Effector CD4-positive, alpha-beta T cell (primary cell): Measurements from ENCODE around the gene GJB1. TPM values are rescaled to one million over a fixed set of nuclear protein-coding genes. Genes with fewer than 3 reads are reported as not detected.
"Not testable (repeated sequence)": the region's sequence is repeated elsewhere in the genome, so short reads cannot be mapped to it uniquely, and the experiment has no call there.

Source experiments
- DNase-seq: peaks from one replicate; pipeline ENCODE4 v3.0.0-alpha.2; 2020
- total RNA-seq: gene quantifications from one replicate; lab custom pipeline; 2026; lab: John Stamatoyannopoulos, UW

GJB1 gene
- total RNA-seq, result not detected

DNA sequence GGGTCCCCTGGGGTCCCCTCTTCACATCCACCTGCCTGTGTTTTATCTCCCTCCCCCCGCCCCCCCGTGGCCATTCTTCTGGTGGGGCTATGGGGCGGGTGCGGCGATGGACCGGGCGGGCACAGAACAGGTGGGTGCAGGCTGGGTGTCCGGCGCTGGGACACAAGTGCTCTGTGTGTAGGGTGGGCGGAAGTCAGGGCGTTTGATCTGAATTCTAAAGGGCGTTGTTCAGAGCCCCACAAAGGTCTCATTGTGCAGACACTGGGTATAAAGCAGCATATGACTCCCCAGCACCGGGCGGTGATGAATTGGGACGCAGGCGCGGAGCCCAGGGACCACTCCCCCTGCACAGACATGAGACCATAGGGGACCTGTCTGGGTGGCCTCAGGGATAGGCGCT, at the start of gene GJB1:
TSS of gene GJB1 (plus strand) at position 296 of the 400 bp plus-strand sequence. CDS start 484 bp downstream, outside the sequence.
- DNase-seq, result no peak

DNA sequence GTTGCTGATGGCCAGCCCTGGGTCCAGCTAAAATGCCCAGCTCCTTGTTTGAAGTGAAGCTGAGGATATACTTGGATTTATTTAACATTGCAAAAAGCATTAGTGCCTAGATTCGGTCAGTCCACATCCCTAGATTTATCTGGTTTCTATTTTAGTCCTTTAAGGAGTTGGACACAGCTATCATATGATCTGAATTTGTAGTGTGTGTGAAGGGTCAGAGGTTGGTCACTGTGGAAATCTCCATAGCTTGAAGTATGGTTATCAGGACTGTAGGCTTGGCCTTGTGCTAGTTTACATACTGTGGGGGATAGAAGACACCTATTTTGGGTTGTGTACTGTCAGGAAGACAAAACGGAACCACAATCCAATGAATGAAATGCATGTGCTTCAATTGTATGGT, 49.6 kb upstream of the GJB1 start:
- no peak for DNase-seq

DNA sequence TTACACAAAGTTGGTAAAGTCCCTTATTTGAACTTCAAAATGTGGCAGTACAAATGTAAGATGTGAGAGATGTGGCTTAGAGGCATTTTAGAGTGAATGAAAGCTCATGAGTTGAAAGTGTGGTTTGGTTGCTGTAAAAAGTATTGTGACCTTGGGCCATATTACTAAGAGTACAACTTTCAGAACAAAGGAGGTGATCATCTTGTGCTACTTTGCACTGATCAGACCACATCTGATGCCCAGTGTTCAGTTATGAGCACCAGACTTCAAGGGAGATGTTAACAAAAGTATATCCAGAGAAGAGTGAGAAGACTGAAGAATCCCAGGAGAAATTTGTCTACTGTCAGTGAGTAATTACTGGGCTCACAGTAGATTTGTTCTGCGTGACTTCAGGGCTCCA, 48.2 kb upstream of the GJB1 start:
- DNase-seq, result no peak

DNA sequence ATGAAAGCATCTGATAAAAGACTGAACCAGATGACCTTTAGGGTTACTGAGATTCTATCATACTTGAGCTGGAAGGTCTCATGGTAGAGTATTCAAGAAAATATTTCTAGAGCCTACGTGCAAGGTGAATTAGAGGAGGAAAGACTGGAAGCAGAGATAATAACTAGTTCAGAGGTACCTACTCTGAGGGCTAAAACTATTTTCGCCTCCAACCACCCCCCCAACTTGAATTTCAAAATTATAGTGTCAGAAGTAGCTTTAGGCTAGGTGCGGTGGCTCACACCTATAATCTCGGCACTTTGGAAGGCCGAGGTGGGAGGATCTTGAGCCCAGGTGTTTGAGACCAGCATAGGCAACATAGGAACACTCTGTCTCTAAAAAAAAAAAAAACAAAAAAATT, 47.5 kb upstream of the GJB1 start:
- DNase-seq, result no peak

DNA sequence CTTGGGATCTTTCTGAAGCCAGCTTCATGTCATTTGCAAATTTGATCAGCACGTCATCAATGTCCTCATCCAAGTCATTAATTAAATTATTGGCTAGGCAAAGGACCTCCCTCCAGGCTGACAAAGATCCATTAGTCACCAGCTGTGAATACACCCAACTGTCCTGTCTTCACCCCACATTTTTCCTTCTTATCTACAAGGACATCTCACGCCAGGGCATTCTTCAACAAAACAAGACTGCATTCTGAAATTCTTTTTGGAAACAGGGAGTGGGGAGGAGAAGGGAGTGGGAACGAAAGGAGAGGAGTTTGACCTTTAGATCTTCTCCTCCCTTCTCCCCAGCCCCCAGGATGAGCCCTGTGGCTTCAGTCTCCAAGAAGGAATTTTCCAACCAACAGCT, 45.7 kb upstream of the GJB1 start:
- DNase-seq, result no peak

DNA sequence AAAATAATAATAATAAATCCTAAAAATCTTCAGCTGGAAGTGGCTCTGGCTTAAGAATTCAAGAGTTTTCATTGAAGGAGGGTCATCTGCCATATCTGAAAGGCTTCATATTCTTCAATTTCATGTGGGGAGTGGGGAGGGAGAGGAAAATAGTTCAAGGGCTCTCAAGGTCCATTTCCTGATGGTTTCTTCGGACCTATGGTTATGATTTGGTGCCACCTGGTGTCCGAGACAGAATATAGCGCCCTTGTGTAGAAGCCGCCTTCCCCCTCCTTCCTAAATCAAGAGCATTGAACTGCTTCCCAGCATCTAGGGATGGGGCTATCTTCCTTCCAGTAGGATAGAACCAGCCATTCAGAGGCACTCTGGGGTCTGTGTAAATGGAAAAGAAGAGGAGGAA, 44.1 kb upstream of the GJB1 start:
- DNase-seq, result peak; percentile 32

DNA sequence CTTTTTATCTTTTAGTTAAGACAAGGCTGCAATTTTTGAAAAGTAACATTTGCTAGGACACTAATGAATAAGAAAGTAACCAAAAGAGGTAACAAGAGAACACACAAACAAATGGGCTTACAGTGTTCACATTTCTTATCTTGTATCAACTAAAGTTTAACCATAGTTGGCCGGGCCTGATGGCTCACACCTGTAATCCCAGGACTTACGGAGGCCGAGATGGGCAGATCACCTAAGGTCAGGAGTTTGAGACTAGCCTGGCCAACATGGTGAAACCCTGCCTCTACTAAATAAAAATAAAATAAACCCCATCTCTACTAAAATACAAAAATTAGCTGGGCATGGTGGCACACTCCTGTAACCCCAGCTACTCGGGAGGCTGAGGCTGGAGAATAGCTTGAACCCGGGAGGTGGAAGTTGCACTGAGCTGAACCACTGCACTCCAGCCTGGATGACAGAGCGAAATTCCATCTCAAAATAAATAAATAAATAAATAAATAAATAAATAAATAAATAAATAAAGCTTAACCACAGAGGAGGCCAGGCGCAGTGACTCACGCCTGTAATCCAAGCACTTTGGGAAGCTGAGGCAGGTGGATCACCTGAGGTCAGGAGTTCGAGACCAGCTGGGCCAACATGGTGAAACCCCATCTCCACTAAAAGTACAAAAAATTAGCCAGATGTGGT, 42.3 kb upstream of the GJB1 start:
- DNase-seq, result not testable (repeated sequence)

DNA sequence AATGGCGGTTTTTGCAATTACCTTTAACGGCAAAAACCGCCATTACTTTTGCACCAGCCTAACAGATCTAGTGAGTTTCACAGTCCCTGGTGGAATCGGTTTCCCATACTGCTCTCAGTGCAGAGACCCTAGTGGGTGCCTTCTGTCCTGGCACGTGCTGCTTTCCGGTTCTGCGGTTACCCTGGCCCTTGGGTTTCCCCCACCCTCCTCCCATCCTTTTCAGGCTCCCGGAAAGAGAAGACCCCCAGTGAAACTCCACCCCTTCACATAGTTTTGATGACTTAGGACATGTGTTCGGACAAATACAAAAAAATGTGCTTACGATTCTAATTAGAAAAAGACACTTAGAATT, 41.5 kb upstream of the GJB1 start:
- peak; percentile 32 for DNase-seq

DNA sequence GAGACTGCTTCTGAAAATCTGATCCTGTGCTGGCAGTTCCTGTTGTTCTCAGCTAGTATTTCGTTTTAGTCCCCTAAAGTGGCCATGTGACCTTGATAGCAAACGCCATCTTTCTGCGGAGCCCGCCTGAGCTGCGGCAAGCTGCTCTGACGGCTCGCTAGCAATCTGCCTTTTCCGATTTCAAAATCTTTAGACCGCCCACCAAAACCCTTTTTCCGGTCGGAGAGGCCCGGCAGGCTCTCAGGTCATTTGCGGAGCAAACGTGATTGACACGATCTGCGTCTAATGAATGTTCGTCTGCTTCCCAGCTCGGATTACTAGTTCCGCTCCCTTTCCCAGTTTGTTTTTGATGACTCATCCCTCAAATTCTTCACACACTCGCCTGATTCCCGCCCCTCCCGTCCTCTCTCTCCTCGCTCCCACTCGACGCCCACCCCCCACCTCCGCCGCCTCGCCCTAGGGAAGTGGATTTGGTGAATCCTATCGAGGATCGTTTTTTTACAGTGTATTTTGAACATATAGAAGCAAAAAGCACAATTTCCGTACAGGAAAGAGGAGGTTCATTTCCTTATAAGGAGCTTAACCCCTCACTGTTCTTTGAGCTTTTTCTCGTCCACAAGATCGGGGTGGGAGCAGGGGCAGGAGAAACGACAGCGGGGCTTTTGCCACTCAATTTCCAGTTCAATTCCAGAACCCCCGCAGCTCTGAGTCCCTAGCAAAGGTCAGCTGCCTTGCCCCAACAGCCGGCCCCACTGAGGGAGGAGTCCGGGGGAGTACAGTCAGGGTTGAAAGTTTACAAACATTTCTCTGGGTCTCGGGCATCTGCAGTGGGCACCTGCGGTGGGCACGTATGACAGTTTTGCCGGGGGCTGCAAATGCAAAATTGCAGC, 40.9 kb upstream of the GJB1 start:
- DNase-seq, result peak; percentile 74

DNA sequence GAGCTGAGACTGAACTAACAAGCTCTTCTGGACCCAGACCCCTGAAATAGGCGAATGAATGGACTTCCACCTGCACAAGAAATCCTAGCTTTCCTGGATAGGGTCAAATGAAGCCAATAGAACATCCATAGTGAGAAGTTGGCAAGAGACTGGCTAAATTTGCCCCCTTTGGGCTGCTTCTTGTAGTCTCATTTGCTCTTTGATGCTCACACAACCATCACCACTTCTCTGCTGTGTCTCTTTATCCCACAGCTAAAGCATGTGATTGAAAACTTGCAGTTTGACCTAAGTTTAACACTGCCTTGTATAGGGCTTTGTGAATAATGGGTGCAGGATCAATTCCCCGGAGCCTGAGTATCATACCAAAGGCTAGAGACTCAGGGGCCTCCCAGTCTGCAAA, 40.2 kb upstream of the GJB1 start:
- no peak for DNase-seq

DNA sequence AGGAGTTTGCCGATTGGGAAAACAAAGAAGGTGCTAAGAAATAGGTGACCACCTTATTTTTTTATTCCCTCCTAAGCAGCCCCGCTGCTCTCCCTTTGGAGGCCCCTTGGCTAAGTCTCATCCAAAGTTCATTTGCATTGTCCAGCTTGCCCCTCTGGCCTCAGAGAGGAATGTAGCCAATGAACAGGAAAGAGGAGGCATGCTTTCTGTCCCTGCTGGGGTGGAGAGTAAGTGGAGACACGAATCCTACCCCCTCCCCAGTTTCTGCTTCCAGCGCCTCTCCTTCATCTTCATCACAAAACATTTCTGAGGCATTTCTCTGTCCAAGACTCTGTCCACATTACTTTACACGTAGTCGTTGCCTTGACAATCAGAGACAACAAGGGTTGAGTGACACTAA, 39.7 kb upstream of the GJB1 start:
- DNase-seq, result no peak

DNA sequence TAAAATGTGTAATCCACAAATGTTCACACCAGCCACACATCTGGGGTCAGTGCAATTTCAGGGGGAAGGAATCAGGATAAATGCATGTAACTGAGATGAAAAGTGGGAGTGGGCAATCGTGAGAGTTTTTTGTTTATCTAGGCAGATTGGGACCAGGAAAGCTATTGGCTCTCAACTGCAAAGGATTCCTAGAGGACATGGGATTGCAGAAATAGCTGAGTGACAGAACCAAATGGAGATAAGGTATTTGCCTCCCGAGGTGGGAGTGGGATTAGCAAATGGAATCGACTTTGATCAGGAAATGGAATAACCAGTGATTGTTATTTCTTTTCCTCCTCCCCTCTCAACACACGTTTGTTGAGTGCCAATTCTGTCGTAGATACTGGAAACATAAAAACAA, 38.9 kb upstream of the GJB1 start:
- DNase-seq, result no peak

DNA sequence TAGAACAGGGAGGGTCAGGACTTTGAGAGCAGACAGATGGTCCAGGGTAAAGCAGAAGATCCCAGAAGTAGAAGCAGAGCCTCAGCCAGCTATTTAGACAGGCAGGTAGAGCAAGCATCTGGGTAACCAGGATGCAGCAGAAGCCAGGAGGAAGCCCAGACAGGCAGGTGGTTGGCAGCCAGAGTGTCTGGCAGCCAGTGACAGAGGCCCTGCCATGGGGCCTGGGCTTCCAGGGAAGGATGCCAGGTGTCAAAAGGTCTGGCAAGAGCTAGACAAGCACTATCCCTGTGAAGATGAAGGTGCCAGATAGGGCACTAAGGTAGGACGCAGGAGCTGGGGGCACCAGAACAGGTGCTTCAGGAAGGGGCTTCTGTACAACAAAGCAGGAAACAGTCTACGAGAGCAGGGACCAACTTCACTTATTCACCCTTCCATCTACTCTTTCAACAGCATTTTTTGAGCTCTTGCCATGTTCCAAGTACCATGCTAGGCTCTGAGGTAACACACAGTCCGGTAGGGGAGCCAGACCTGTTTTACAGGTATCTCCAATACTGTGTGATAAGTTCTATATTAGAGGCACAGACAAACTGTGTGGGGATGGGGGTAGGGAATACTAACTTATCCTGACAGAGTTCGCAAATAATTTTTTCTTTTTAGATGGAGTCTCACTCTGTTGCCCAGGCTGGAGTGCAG, 38.1 kb upstream of the GJB1 start:
- DNase-seq, result no peak

DNA sequence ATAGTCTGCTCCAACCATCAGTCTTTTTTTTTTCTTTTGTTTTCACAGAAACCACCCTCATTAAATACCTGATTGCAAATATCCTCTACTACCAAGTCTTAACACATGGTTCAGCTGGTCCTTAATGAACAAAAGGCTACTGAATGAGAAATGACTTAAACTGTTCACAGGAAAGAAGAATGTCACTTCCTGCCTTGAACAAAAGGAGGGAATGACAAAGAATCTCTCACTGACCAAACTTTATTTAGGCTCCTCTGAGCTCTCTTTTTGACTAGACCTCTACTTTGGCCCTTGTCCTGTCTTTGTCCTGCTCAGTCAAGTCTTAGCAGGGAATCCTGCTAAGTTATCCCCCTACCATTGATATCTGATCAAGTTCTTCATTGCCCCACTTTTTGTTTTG, 31.8 kb upstream of the GJB1 start:
- DNase-seq, result no peak

DNA sequence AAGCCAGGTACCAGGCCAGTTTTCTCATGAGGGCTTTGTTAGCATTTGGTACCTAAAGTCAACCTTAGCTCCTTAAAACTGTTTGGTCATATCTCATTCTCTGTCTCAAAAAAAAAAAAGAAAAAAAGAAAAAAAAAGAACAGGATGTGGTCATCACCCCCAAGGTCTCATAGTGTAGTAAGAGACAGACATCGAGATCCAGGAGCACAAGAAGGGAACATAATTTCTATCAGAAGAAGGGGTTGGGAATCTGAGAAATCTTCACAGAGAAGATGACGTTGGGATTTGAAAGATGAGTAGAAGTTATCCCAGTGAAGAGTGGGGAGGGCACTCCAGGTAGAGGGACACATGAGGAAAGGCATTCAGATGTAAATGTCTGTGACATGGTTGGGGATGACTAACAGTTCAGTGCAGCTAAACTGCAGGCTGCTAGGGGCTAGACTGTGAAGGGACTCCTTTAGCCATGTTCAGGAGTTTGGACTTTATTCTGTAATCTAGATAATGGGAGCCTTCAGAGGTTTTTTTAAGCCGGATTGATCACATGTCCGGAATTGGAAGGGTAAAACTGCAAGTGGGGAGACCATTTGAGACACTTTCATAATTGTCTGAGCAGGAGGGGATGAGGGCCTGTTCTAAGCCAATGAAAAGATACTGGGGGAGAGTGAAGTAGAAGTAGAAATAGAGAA, 26.9 kb upstream of the GJB1 start:
- no peak for DNase-seq

DNA sequence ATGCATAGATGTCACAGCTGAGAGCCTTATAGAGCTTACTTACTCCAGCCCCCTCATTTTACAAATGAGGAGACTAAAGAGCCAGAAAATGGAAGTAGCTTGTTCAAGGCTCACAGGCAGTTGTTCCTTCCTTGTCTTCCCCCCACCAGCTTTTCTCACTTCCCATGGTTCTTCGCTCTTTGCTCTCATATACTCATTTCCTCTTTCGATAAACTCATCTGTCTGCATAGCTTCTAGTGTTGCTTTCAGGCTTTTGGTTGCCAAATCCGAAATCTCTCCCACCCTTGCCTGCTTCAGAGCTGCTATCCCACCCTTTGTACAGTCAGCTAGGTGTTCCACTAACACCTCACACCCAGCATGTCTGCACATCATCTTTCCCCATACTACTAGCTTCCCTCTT, 25.0 kb upstream of the GJB1 start:
- DNase-seq, result no peak

DNA sequence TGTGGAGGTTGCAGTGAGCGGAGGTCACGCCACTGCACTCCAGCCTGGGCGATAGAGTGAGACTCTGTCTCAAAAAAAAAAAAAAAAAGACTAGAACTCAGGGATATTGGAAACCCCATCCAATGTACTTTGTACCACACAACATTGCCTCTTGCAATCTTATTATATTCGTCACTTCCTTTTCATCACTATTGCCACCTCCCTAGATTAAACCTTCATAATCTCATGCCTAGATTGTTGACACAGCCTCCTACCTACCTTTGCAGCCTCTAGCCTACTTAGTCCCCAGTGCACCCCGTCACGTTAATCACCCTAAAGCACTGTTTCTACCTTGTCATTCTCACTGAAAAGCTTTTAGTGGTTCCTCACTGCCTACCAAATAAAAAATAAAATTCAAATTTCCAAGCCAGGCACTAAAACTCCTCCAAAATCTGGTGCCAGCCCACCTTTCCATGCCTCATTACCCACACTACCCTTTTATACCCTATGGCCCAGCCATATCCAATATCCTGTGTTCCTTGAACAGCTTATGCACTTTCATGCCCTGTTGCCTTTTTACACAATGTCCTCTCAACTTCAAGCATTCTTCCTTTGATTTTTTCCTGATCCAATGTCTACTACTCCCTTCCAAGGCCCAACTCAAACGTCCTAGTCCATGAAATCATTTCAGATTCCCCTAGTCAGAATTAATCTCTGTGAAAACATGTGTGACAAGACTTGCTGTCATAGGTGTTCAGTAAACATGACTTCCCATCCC, 23.6 kb upstream of the GJB1 start:
- no peak for DNase-seq

DNA sequence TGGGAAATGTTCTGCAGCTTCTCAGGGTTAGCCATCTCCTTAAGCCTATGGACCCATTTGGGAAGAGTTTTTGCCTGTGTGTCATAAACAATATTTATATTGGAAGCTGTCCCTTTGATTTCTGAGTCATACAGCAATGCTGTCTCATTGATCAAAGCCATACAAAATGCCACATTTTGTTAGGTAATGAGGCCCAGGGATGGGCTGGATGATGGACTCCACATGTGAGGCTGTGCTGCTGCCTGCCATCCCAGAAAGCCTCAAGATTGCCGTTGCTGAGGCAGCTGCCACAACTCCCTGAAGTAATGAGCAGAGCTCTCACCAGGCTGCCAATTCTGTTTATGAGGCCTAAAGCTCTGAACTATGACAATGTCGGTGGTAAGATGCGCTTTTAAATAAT, 12.2 kb upstream of the GJB1 start:
- no peak for DNase-seq

DNA sequence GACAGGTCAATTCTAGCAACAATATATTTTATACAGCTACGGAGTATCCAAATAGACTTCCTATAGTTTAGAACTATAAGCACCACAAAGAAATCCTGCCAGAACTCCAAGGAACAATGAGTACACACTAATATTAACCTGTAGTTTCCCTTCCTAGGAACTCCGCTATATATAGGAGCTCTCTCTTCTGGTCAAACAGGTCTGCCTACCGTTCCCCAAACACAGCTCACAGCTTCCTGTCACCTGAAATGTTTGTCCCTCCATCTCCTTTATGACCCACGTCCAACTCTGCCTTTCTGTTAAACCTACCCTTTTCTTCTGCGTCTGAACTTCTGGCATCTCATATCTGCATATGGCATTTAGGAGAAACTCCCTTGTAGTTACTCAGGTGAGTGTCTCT, 10.5 kb upstream of the GJB1 start:
- no peak for DNase-seq

DNA sequence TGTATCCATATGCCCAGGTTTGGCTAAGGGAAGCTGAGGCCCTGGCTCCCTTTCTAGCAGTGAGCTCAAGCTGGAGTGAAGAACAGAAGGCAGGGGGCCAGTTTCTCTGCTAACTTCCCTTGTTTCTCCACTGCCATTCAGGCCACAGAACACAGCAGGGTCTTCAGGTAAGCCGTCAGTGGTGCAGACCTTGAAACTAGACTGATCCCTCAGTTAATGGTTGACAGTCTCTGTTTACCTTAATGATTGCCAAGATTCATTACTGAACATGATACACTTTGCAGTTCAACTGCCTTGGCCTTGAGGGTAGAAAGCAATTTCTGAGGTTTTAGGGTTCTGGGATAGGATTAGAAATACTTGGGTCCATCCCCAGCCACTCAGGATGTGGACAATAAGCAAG, 8.9 kb upstream of the GJB1 start:
- no peak for DNase-seq

DNA sequence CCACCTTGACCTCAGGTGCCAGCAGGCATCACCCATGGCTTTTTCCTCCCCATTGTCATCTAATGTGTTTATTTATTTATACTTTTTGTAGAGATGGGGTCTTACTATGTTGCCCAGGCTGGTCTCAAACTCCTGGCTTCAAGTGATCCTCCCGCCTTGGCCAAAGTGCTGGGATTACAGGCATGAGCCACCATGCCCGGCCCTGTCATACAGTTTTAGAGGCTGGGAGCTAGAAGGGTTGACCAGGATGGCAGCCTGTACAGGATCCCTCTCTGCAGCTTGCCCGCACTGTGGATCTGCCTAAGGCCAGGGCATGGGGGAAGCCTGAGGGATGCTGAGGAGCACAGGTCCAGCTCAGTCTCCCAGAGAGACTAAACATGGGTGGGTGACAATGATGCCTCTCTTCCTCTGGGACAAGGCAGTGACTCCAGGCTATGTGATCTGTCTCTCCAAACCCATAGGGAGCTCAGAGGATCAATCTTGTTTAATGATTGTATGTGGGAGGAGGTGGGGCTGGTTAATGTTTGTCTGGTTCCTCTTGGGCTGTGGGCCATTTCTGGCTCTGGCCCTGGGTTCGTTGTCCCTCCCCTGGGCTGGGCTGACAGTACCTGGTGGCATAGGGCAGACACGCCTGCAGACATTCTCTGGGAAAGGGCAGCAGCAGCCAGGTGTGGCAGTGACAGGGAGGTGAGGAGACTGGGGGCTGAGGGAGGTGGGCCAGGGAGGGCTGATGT, 8.3 kb upstream of the GJB1 start:
- DNase-seq, result no peak
